ENCODE results near the gene EME1.

- TF ChIP-seq, protein P1, sequence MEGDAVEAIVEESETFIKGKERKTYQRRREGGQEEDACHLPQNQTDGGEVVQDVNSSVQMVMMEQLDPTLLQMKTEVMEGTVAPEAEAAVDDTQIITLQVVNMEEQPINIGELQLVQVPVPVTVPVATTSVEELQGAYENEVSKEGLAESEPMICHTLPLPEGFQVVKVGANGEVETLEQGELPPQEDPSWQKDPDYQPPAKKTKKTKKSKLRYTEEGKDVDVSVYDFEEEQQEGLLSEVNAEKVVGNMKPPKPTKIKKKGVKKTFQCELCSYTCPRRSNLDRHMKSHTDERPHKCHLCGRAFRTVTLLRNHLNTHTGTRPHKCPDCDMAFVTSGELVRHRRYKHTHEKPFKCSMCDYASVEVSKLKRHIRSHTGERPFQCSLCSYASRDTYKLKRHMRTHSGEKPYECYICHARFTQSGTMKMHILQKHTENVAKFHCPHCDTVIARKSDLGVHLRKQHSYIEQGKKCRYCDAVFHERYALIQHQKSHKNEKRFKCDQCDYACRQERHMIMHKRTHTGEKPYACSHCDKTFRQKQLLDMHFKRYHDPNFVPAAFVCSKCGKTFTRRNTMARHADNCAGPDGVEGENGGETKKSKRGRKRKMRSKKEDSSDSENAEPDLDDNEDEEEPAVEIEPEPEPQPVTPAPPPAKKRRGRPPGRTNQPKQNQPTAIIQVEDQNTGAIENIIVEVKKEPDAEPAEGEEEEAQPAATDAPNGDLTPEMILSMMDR (IDR thresholded peaks at IDR 0.05; ENCODE audit: insufficient read depth, low read length), result no peak
- no peak for TF ChIP-seq REST (IDR thresholded peaks at IDR 0.05; ENCODE audit: insufficient replicate concordance, low read depth)
- TF ChIP-seq GABPA (IDR thresholded peaks at IDR 0.05; ENCODE audit: low read depth), result no peak
- TF ChIP-seq POLR2AphosphoS5 (IDR thresholded peaks at IDR 0.05; ENCODE audit: low read depth), result no peak
- no peak for TF ChIP-seq SPI1 (IDR thresholded peaks at IDR 0.05; ENCODE audit: borderline replicate concordance, low read depth)
Observed at GRCh38 chr17:50329716-50330115, 43.3 kb upstream of the EME1 start.

Data from HL-60 (cell line).